Heart right ventricle (tissue), 16 donors: ENCODE results near the gene CCR3. TPM values are rescaled to one million over a fixed set of nuclear protein-coding genes. Genes with fewer than 3 reads are reported as not detected.

Experiments
- ATAC-seq, 8 donors: fragments of 200-7000 bp; cut with Tn5 transposase; one replicate each; pipeline ENCODE4 v1.9.1; 2020; ENCODE audit warnings: mild to moderate bottlenecking in 8 of 8, moderate library complexity in 8 of 8, moderate number of reproducible peaks in 1 of 8
- DNase-seq, 2 donors: peaks; one replicate each; pipeline ENCODE4 v3.0.0-alpha.2; 2020
- H3K27ac ChIP-seq, 10 donors: fragments of 200-600 bp; sonication (generic) in 2 of 10; one replicate each; pipeline versions ENCODE4 v1.5.0 to v1.8.0; 2020 to 2022; ENCODE audit warnings: mild to moderate bottlenecking in 3 of 10
- H3K27me3 ChIP-seq, 7 donors: fragments of 200-600 bp; one replicate each; pipeline ENCODE4 v1.8.0; 2021 to 2022; ENCODE audit warnings: mild to moderate bottlenecking in 2 of 7
- H3K36me3 ChIP-seq, 9 donors: fragments of 200-600 bp; sonication (generic) in 1 of 9; one replicate each; pipeline versions ENCODE4 v1.5.0 to v1.8.0; 2020 to 2022; ENCODE audit warnings: mild to moderate bottlenecking in 2 of 9
- H3K4me1 ChIP-seq, 9 donors: fragments of 200-600 bp; sonication (generic) in 1 of 9; one replicate each; pipeline versions ENCODE4 v1.5.0 to v1.8.0; 2020 to 2022; ENCODE audit warnings: mild to moderate bottlenecking in 4 of 9
- H3K4me3 ChIP-seq, 10 donors: fragments of 200-600 bp; sonication (generic) in 2 of 10; one replicate each; pipeline versions ENCODE4 v1.5.0 to v1.8.0; 2020 to 2022; ENCODE audit warnings: mild to moderate bottlenecking in 7 of 10, moderate library complexity in 2 of 10
- H3K9me3 ChIP-seq, 11 donors: fragments of 200-600 bp in 10 of 11; sonication (generic) in 2 of 11; one replicate each; pipeline versions ENCODE4 v1.5.0 to v1.8.0; 2013 to 2022; ENCODE audit warnings: mild to moderate bottlenecking in 2 of 11, control low read depth in 1 of 11, moderate library complexity in 1 of 11
- WGBS, 2 donors: extraction: QIAGEN DNeasy Blood & Tissue Kit; methylation state at CpG; one replicate each; pipeline ENCODE4 v1.1.7; 2013; ENCODE audit warnings: inconsistent platforms in 1 of 2; 5-methylcytosine and 5-hydroxymethylcytosine counted together
- intact Hi-C, 10 donors: fragments of 100-400 bp; cut with DNase I; formaldehyde crosslinking; loops; one replicate each; pipeline versions ENCODE4 v1.11.1 to v1.14.2; 2022
- polyA plus RNA-seq, 2 donors: library from polyadenylated mRNA; stranded (reverse); fragments of 200-250 nt; gene quantifications; one replicate each; pipeline ENCODE4 v1.2.3, GENCODE V29; 2013
- total RNA-seq, 10 donors: library from RNA; stranded (reverse); fragmentation: NEBNext Ultra II Directional in 3 of 10; extraction: Animal tissue kit (Norgen Biotek cat#: 25700) in 3 of 10; gene quantifications; one replicate each; pipeline versions ENCODE4 v1.2.1 to v1.2.4, GENCODE V29; 2021 to 2023
- TF ChIP-seq, protein P1 (sequence below), 9 donors: fragments of 200-600 bp; sonication (generic) in 2 of 9; IDR thresholded peaks; one replicate each; pipeline versions ENCODE4 v1.5.0 to v1.8.0; 2021 to 2022; ENCODE audit warnings: antibody characterized with exemption in 9 of 9, mild to moderate bottlenecking in 5 of 9, moderate library complexity in 1 of 9
- donor health status: Arrhythmogenic right ventricular cardiomyopathy.
- donor health status: ischemic (EF 13 %, LVEDD 7.1; RV severe dilation, severe dysfunction).
- donor health status: healthy with polysubstance abuse.
- donor health status: DM: no; HTN: yes; CAD: no.
- donor health status: DM: no; HTN: no; CAD: no.
- donor health status: ischemic (EF 25% LVEDD 6.9; RV normal size, moderate dysfunction).
- donor health status: ischemic (EF 25% LVEDD 5.7; RV mildly dilated, moderate dysfunction).
- donor health status: healthy.
- donor health status: DM: yes; HTN: yes; CAD: no.
- donor health status: Ischemic cardiomyopathy.
- donor health status: ischemic (EF 35%, LVEDD 5.7; RV mildly dilated, moderate dysfunction).
- donor health status: nonischemic (EF 11% LVEDD 7.7; RV severe dilation, severe dysfunction).
- donor health status: DM: yes; HTN: yes; CAD: no.
- donor health status: PGD.
- donor health status: ischemic (EF 29% LVEDD 5.4; RV normal size, mild dysfunction).
- donor health status: nonischemic (EF 23%, LVEDD 6.1; RV moderate dilation, normal function).

CCR3 gene
- total and polyA plus RNA-seq, 12 donors, result 0.61 to 0.67 TPM; not detected in 10

DNA sequence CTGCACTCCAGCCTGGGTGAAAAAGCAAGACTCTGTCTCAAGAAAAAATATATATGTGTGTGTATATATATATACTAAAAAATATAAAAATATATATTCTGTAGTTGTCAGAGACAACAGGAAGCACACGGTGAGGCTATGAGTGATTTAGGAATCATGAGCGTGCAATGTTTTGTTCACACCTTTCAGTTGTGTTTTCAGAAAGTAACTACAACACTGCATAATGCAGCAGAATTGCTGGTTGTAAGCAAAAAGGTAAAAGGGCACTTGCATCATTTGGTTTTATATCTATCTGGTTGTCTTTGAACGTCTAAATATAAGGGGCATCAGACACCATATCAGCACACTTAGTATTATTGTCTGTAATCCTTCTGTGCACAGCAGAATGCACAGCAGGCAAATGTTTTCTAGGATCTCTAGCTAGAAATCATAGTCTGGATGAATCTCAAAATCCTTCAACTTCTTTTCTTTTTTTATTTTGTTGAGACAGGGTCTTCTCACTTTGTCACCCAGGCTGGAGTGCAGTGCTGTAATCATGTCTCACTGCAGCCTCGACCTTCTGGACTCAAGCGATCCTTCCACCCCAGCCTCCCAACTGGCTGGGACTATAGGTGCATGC is 44.8 kb downstream of the CCR3 start:
- Histone ChIP-seq H3K9me3 (no peaks in the 10 kb centered on the region), H3K36me3 (no peaks in the 10 kb centered on the region), H3K4me1 (peaks cover 0 to 45% (median 0%) of the 10 kb centered on the region in 9 donors), H3K27me3 (no peaks in the 10 kb centered on the region), H3K27ac (peak overlapping the region in 1 of 10 donors; percentile 28), H3K4me3 (no peak overlapping the region)
- DNase-seq, result no peak
- WGBS, 2 donors, result 68 to 79% methylated on average over 5 of the region's 5 CpGs
- no peak for ATAC-seq
- TF ChIP-seq, protein P1, sequence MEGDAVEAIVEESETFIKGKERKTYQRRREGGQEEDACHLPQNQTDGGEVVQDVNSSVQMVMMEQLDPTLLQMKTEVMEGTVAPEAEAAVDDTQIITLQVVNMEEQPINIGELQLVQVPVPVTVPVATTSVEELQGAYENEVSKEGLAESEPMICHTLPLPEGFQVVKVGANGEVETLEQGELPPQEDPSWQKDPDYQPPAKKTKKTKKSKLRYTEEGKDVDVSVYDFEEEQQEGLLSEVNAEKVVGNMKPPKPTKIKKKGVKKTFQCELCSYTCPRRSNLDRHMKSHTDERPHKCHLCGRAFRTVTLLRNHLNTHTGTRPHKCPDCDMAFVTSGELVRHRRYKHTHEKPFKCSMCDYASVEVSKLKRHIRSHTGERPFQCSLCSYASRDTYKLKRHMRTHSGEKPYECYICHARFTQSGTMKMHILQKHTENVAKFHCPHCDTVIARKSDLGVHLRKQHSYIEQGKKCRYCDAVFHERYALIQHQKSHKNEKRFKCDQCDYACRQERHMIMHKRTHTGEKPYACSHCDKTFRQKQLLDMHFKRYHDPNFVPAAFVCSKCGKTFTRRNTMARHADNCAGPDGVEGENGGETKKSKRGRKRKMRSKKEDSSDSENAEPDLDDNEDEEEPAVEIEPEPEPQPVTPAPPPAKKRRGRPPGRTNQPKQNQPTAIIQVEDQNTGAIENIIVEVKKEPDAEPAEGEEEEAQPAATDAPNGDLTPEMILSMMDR (IDR thresholded peaks at IDR 0.05), result no peak
- intact Hi-C loops, result loop anchor here in 2 of 10 donors (10.0 kb wide), 2 partner anchors 138 to 148 kb away; no protein-coding TSS in a partner anchor

DNA sequence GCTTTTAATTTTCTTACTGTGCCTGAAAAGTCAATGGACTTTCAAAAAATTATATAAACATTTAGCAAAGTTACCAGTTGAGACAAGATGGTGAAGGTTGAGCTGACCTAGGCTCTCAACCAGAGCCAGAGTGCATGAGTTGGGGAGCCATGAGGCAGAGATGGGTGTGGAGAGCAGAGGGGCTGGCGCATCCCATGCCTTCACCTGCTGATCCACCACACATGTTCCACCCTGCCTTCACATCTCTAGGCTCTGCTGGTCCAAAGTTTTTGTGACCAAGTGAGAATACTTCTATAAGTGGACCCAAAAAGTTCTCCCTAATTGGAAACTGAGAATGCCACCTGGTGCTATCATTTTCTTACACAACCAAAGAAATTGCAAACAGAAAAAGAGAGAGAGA is 47.3 kb downstream of the CCR3 start:
- intact Hi-C loops, result loop anchor here in 2 of 10 donors (10.0 kb wide), 2 partner anchors 135 to 145 kb away; no protein-coding TSS in a partner anchor
- Histone ChIP-seq H3K9me3 (no peaks in the 10 kb centered on the region), H3K4me1 (peaks cover 0 to 28% (median 0%) of the 10 kb centered on the region in 9 donors), H3K27ac (no peak overlapping the region), H3K4me3 (no peak overlapping the region), H3K36me3 (no peaks in the 10 kb centered on the region), H3K27me3 (no peaks in the 10 kb centered on the region)
- ATAC-seq, result no peak
- TF ChIP-seq, protein P1 (IDR thresholded peaks at IDR 0.05), result no peak
- whole genome bisulfite sequencing, 2 donors, result 92 to 94% methylated on average over 1 of the region's 1 CpG
- DNase-seq, result no peak

DNA sequence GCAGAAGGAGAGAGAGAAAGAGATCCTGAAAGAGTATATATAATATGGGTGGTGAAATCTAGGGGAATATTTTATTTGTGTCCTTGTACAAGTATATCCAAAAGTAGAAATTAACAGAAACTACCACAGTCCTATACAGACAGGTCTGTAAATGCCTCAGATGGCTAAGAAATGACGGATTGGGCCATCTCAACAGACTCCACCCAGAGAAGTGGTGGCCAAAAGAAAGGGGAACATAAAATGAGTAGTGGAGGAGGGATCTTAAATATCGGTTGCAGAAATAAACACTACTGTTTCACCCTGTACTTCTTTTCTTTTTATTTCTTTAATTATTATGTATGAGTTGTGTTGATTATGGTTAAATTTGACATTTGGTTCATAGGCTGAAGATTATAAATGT is 47.7 kb downstream of the CCR3 start:
- WGBS, 2 donors, result 79 to 84% methylated on average over 2 of the region's 2 CpGs
- Histone ChIP-seq H3K27ac (no peak overlapping the region), H3K4me3 (no peak overlapping the region), H3K4me1 (peaks cover 0 to 27% (median 0%) of the 10 kb centered on the region in 9 donors), H3K9me3 (no peaks in the 10 kb centered on the region), H3K27me3 (no peaks in the 10 kb centered on the region), H3K36me3 (no peaks in the 10 kb centered on the region)
- TF ChIP-seq, protein P1 (IDR thresholded peaks at IDR 0.05), result no peak
- intact Hi-C loops, result loop anchor here in 2 of 10 donors (10.0 kb wide), 2 partner anchors 135 to 145 kb away; no protein-coding TSS in a partner anchor
- DNase-seq (no peak), ATAC-seq (no peak)

DNA sequence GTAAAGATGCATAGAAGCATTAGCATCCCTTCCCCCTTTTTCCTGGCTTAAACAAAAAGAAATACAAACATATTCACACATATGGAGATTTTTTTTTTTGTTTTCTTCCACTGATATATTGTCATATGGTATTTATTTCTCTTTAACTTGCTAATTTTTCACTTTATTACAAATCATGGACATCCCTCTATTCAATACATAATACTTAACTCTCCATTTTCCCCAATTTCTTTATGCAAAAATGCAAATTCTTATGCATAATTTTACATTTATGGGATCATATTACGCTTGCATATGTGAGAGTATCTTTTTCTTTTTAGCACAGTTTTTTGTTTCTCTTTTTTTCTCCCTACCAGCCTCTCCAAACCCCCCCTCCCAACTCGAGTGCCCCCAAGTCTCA is 48.8 kb downstream of the CCR3 start:
- no peaks in the 10 kb centered on the region for H3K36me3 ChIP-seq
- WGBS, 2 donors, result 62 to 70% methylated on average over 2 of the region's 2 CpGs
- no peak overlapping the region for H3K27ac ChIP-seq
- intact Hi-C loops, result no loop called here
- H3K27me3 ChIP-seq, result no peaks in the 10 kb centered on the region
- TF ChIP-seq, protein P1 (IDR thresholded peaks at IDR 0.05), result no peak
- ATAC-seq (no peak), DNase-seq (no peak)
- H3K4me1 ChIP-seq, result peaks cover 0 to 20% (median 0%) of the 10 kb centered on the region in 9 donors
- no peaks in the 10 kb centered on the region for H3K9me3 ChIP-seq
- H3K4me3 ChIP-seq, result no peak overlapping the region
